PC-9 (cell line): ENCODE data around the gene ZNF846.

Source experiments
- CTCF ChIP-seq: fragments of 200-600 bp; sonication (generic); conservative IDR thresholded peaks from 2 replicates; pipeline ENCODE4 v1.6.1; 2017; ENCODE audit warnings: mixed run types, antibody characterized with exemption, mild to moderate bottlenecking, moderate library complexity
- EZH2 ChIP-seq: fragments of 200-600 bp; sonication (generic); IDR thresholded peaks from 2 replicates; pipeline ENCODE4 v1.8.0; 2017; ENCODE audit warnings: antibody characterized with exemption, low read depth

- TF ChIP-seq CTCF (no peak), EZH2 (no peak)
Measured at GRCh38 chr19:9752701-9753443, 15.7 kb downstream of the ZNF846 start.
